ENCODE data around the gene PARN. TPM values are rescaled to one million over a fixed set of nuclear protein-coding genes. Genes with fewer than 3 reads are reported as not detected.

The PARN gene
- total and polyA plus RNA-seq, 2 donors (not counting 1 experiment from before 2014, with no cell fraction given): 26.7 to 32.9 TPM

GRCh38 chr16:14473488-14473887 is 156.6 kb downstream of the PARN start:
- H3K4me2 ChIP-seq (ENCODE audit: extremely low read depth, insufficient read depth, low read length): no peak overlapping the region
- H3K9me3 ChIP-seq (ENCODE audit: control insufficient read depth, insufficient read depth, low read depth, low read length): no peaks in the 10 kb centered on the region
- no peaks in the 10 kb centered on the region for H3K36me3 ChIP-seq (ENCODE audit: control insufficient read depth, insufficient read depth, low read length)
- H2AFZ ChIP-seq (ENCODE audit: low read length): no peak overlapping the region
- H3K9ac ChIP-seq (ENCODE audit: insufficient read depth, low read length): no peak overlapping the region
- H3K4me1 ChIP-seq (ENCODE audit: control insufficient read depth, extremely low read depth, insufficient read depth, low read length): no peaks in the 10 kb centered on the region
- H4K20me1 ChIP-seq (ENCODE audit: control insufficient read depth, extremely low read depth, insufficient read depth, low read length): no peaks in the 10 kb centered on the region
- no peak overlapping the region for H3K4me3 ChIP-seq (replicated peaks in 1 of 4; ENCODE audit: control extremely low read depth in 1 of 4, insufficient read depth in 1 of 4, low read depth in 3 of 4, low read length in 4 of 4)
- TF ChIP-seq CTCF (conservative IDR thresholded peaks at IDR 0.05 in 1 of 2, IDR thresholded peaks at IDR 0.05 in 1 of 2; ENCODE audit: low read depth in 1 of 2, low read length in 2 of 2) (no peak), EZH2 (IDR thresholded peaks at IDR 0.05; ENCODE audit: low read length, missing control alignments) (no peak)
- H3K27me3 ChIP-seq (ENCODE audit: control insufficient read depth, insufficient read depth, low read length): no peaks in the 10 kb centered on the region
- H3K27ac ChIP-seq (ENCODE audit: insufficient read depth, low read length): no peak overlapping the region
- no peaks in the 10 kb centered on the region for H3K79me2 ChIP-seq (ENCODE audit: control insufficient read depth, insufficient read depth, low read length)
- DNase-seq (ENCODE audit: low read depth in 2 of 2): no peak

- TF ChIP-seq CTCF (conservative IDR thresholded peaks at IDR 0.05 in 1 of 2, IDR thresholded peaks at IDR 0.05 in 1 of 2; ENCODE audit: low read depth in 1 of 2, low read length in 2 of 2): no peak
- TF ChIP-seq EZH2 (IDR thresholded peaks at IDR 0.05; ENCODE audit: low read length, missing control alignments): no peak
- no peaks in the 10 kb centered on the region for H3K27me3 ChIP-seq (ENCODE audit: control insufficient read depth, insufficient read depth, low read length)
- no peaks in the 10 kb centered on the region for H3K36me3 ChIP-seq (ENCODE audit: control insufficient read depth, insufficient read depth, low read length)
- H3K79me2 ChIP-seq (ENCODE audit: control insufficient read depth, insufficient read depth, low read length): no peaks in the 10 kb centered on the region
- H3K4me1 ChIP-seq (ENCODE audit: control insufficient read depth, extremely low read depth, insufficient read depth, low read length): no peaks in the 10 kb centered on the region
- no peaks in the 10 kb centered on the region for H3K9me3 ChIP-seq (ENCODE audit: control insufficient read depth, insufficient read depth, low read depth, low read length)
- H3K27ac ChIP-seq (ENCODE audit: insufficient read depth, low read length): no peak overlapping the region
- H3K9ac ChIP-seq (ENCODE audit: insufficient read depth, low read length): no peak overlapping the region
- no peak overlapping the region for H2AFZ ChIP-seq (ENCODE audit: low read length)
- DNase-seq (ENCODE audit: low read depth in 2 of 2): no peak
- no peak overlapping the region for H3K4me3 ChIP-seq (replicated peaks in 1 of 4; ENCODE audit: control extremely low read depth in 1 of 4, insufficient read depth in 1 of 4, low read depth in 3 of 4, low read length in 4 of 4)
- no peak overlapping the region for H3K4me2 ChIP-seq (ENCODE audit: extremely low read depth, insufficient read depth, low read length)
- no peaks in the 10 kb centered on the region for H4K20me1 ChIP-seq (ENCODE audit: control insufficient read depth, extremely low read depth, insufficient read depth, low read length)
Measured at GRCh38 chr16:14472357-14472756, 157.7 kb downstream of the PARN start.

GRCh38 chr16:14470788-14471187 is 159.3 kb downstream of the PARN start:
- no peak for DNase-seq (ENCODE audit: low read depth in 2 of 2)
- Histone ChIP-seq H3K27ac (ENCODE audit: insufficient read depth, low read length) (no peak overlapping the region), H3K4me1 (ENCODE audit: control insufficient read depth, extremely low read depth, insufficient read depth, low read length) (no peaks in the 10 kb centered on the region), H3K9me3 (ENCODE audit: control insufficient read depth, insufficient read depth, low read depth, low read length) (no peaks in the 10 kb centered on the region), H3K4me3 (replicated peaks in 1 of 4; ENCODE audit: control extremely low read depth in 1 of 4, insufficient read depth in 1 of 4, low read depth in 3 of 4, low read length in 4 of 4) (no peak overlapping the region), H3K4me2 (ENCODE audit: extremely low read depth, insufficient read depth, low read length) (no peak overlapping the region), H4K20me1 (ENCODE audit: control insufficient read depth, extremely low read depth, insufficient read depth, low read length) (no peaks in the 10 kb centered on the region), H3K9ac (ENCODE audit: insufficient read depth, low read length) (no peak overlapping the region), H2AFZ (ENCODE audit: low read length) (no peak overlapping the region), H3K36me3 (ENCODE audit: control insufficient read depth, insufficient read depth, low read length) (no peaks in the 10 kb centered on the region), H3K27me3 (ENCODE audit: control insufficient read depth, insufficient read depth, low read length) (no peaks in the 10 kb centered on the region), H3K79me2 (ENCODE audit: control insufficient read depth, insufficient read depth, low read length) (no peaks in the 10 kb centered on the region)
- no peak for TF ChIP-seq EZH2 (IDR thresholded peaks at IDR 0.05; ENCODE audit: low read length, missing control alignments)
- no peak for TF ChIP-seq CTCF (conservative IDR thresholded peaks at IDR 0.05 in 1 of 2, IDR thresholded peaks at IDR 0.05 in 1 of 2; ENCODE audit: low read depth in 1 of 2, low read length in 2 of 2)
